C4-2B (cell line): ENCODE data around the gene OLFM2.

ENCODE experiments used
- CTCF ChIP-seq: fragments of 450-650 bp; conservative IDR thresholded peaks from 2 replicates; pipeline ENCODE4 v1.5.1; 2017; ENCODE audit warnings: mild to moderate bottlenecking
- ZFX ChIP-seq: fragments of 450-650 bp; IDR thresholded peaks from 2 replicates; pipeline ENCODE4 v1.6.1; 2017

GRCh38 chr19:9923440-9923839 lies 12.9 kb downstream of the OLFM2 start:
- no peak for TF ChIP-seq CTCF
- no peak for TF ChIP-seq ZFX
